IMR-90 (cell line): Measurements from ENCODE around the gene CCDC88C. TPM values are rescaled to one million over a fixed set of nuclear protein-coding genes. Genes with fewer than 3 reads are reported as not detected.

Source experiments
- ATAC-seq: fragments of 200-7000 bp; cut with Tn5 transposase; 2 replicates; pipeline ENCODE4 v1.9.1; 2020; ENCODE audit warnings: low read depth, mild to moderate bottlenecking, moderate library complexity
- BruUV-seq: library from RNA; stranded (reverse); fragments of 400-500 nt; replicated peaks from 2 replicates; lab custom pipeline; 2021; lab: Mats Ljungman, UMichigan
- CTCF ChIA-PET: fragments of 300-600 bp; formaldehyde crosslinking; extraction: SDS; loops from one replicate; lab custom pipeline; 2021; ENCODE audit warnings: antibody characterized with exemption; lab: Yijun Ruan, JAX
- POLR2A ChIA-PET: fragments of 300-600 bp; sonication (Branson Sonifier 250); formaldehyde crosslinking; loops from one replicate; lab custom pipeline; 2022; ENCODE audit warnings: antibody characterized with exemption; ENCODE audit not compliant: unreplicated experiment; lab: Charles Lee
- DNase-seq: peaks from one replicate; pipeline ENCODE4 v3.0.0; 2013
- H2AFZ ChIP-seq: replicated peaks from 2 replicates; pipeline ENCODE3; 2013; ENCODE audit warnings: low read length, mild to moderate bottlenecking; ENCODE audit not compliant: poor library complexity
- H2AK5ac ChIP-seq: 2 replicates; pipeline ENCODE4 v1.6.1; 2013; ENCODE audit warnings: low read depth, low read length, inconsistent platforms
- H2AK9ac ChIP-seq: replicated peaks from 2 replicates; pipeline ENCODE3; 2013; ENCODE audit warnings: mild to moderate bottlenecking, low read depth, low read length, moderate library complexity; ENCODE audit not compliant: poor library complexity
- H2BK120ac ChIP-seq: 2 replicates; pipeline ENCODE4 v1.6.1; 2013; ENCODE audit warnings: low read depth, low read length, inconsistent platforms
- H2BK15ac ChIP-seq: 3 replicates; pipeline ENCODE4 v1.6.1; 2013; ENCODE audit warnings: low read depth, low read length, inconsistent platforms
- H2BK20ac ChIP-seq: 2 replicates; pipeline ENCODE4 v1.6.1; 2013; ENCODE audit warnings: low read depth, mild to moderate bottlenecking, inconsistent platforms, low read length, moderate library complexity
- H2BK5ac ChIP-seq: 2 replicates; pipeline ENCODE4 v1.6.1; 2013; ENCODE audit warnings: mild to moderate bottlenecking, low read depth, low read length, inconsistent platforms; ENCODE audit not compliant: poor library complexity, severe bottlenecking
- H3K14ac ChIP-seq: replicated peaks from 2 replicates; pipeline ENCODE4 v1.6.1; 2013; ENCODE audit warnings: low read depth, low read length, inconsistent platforms
- H3K18ac ChIP-seq: 2 replicates; pipeline ENCODE4 v1.6.1; 2013; ENCODE audit warnings: low read depth, low read length, control low read depth
- H3K23ac ChIP-seq: 2 replicates; pipeline ENCODE4 v1.6.1; 2013; ENCODE audit warnings: low read depth, low read length, inconsistent platforms
- H3K27ac ChIP-seq: 2 replicates; pipeline ENCODE4 v1.5.1; 2013; ENCODE audit warnings: mild to moderate bottlenecking, control low read depth, low read length; ENCODE audit not compliant: insufficient read depth
- H3K27me3 ChIP-seq: 2 replicates; pipeline ENCODE4 v1.6.1; 2013; ENCODE audit warnings: low read length; ENCODE audit not compliant: control insufficient read depth, insufficient read depth
- H3K36me3 ChIP-seq: 2 replicates; pipeline ENCODE4 v1.6.1; 2013; ENCODE audit warnings: low read length, mixed read lengths; ENCODE audit not compliant: control insufficient read depth, insufficient read depth
- H3K4ac ChIP-seq: 2 replicates; pipeline ENCODE4 v1.6.1; 2013; ENCODE audit warnings: low read depth, low read length, inconsistent platforms
- H3K4me1 ChIP-seq: 2 replicates; pipeline ENCODE4 v1.6.1; 2013; ENCODE audit warnings: low read length, mixed read lengths; ENCODE audit not compliant: control insufficient read depth, insufficient read depth
- H3K4me2 ChIP-seq: 2 replicates; pipeline ENCODE4 v1.6.1; 2013; ENCODE audit warnings: low read depth, mild to moderate bottlenecking, control low read depth, low read length, moderate library complexity
- H3K4me3 ChIP-seq: 2 replicates; pipeline ENCODE4 v1.5.1; 2013; ENCODE audit warnings: low read depth, mild to moderate bottlenecking, control low read depth, low read length, moderate library complexity; ENCODE audit not compliant: insufficient read depth
- H3K56ac ChIP-seq: 2 replicates; pipeline ENCODE4 v1.6.1; 2013; ENCODE audit warnings: low read length, inconsistent platforms; ENCODE audit not compliant: insufficient read depth; ENCODE audit errors: extremely low read depth
- H3K79me1 ChIP-seq, 2 experiments: 2 replicates each; pipeline ENCODE4 v1.6.1; 2013; ENCODE audit warnings: low read length in 2 of 2, inconsistent platforms in 1 of 2, low read depth in 1 of 2
- H3K9ac ChIP-seq: 2 replicates; pipeline ENCODE4 v1.6.1; 2013; ENCODE audit warnings: low read depth, low read length, control low read depth
- H3K9me1 ChIP-seq: 2 replicates; pipeline ENCODE4 v1.6.1; 2013; ENCODE audit warnings: low read length, inconsistent platforms; ENCODE audit not compliant: insufficient read depth
- H3K9me3 ChIP-seq: 2 replicates; pipeline ENCODE4 v1.6.1; 2013; ENCODE audit warnings: low read length; ENCODE audit not compliant: control insufficient read depth, insufficient read depth
- H4K20me1 ChIP-seq: 2 replicates; pipeline ENCODE4 v1.6.1; 2013; ENCODE audit warnings: low read length, inconsistent platforms; ENCODE audit not compliant: insufficient read depth
- H4K5ac ChIP-seq: 2 replicates; pipeline ENCODE4 v1.6.1; 2013; ENCODE audit warnings: mild to moderate bottlenecking, low read depth, low read length, control low read depth
- H4K8ac ChIP-seq, 2 experiments: 2 replicates each; pipeline ENCODE4 v1.6.1; 2013; ENCODE audit warnings: low read depth in 2 of 2, low read length in 2 of 2, control low read depth in 1 of 2, inconsistent platforms in 1 of 2
- H4K91ac ChIP-seq: 2 replicates; pipeline ENCODE4 v1.6.1; 2013; ENCODE audit warnings: low read depth, low read length, inconsistent platforms; ENCODE audit not compliant: insufficient read depth
- BHLHE40 ChIP-seq: fragments of 150-350 bp; IDR thresholded peaks from 2 replicates; pipeline ENCODE4 v1.6.1; 2016; ENCODE audit warnings: mild to moderate bottlenecking, low read depth, low read length
- CEBPB ChIP-seq: IDR thresholded peaks from 2 replicates; pipeline ENCODE4 v1.6.1; 2012; ENCODE audit warnings: low read depth, low read length, improper control_type of control experiment
- CHD1 ChIP-seq: IDR thresholded peaks from 2 replicates; pipeline ENCODE4 v1.6.1; 2012; ENCODE audit warnings: low read depth, low read length, improper control_type of control experiment
- FOS ChIP-seq: fragments of 150-350 bp; IDR thresholded peaks from 2 replicates; pipeline ENCODE4 v1.6.1; 2016; ENCODE audit warnings: low read depth, low read length
- NFE2L2 ChIP-seq: fragments of 150-350 bp; IDR thresholded peaks from 2 replicates; pipeline ENCODE4 v1.6.1; 2016; ENCODE audit warnings: low read depth, mild to moderate bottlenecking, low read length
- POLR2A ChIP-seq: IDR thresholded peaks from 2 replicates; pipeline ENCODE4 v1.6.1; 2012; ENCODE audit warnings: mild to moderate bottlenecking, low read depth, low read length
- RCOR1 ChIP-seq: IDR thresholded peaks from 2 replicates; pipeline ENCODE4 v1.6.1; 2012; ENCODE audit warnings: mild to moderate bottlenecking, low read length, improper control_type of control experiment; ENCODE audit not compliant: insufficient replicate concordance
- SMC3 ChIP-seq: fragments of 150-350 bp; IDR thresholded peaks from 2 replicates; pipeline ENCODE4 v1.6.1; 2016; ENCODE audit warnings: low read depth, mild to moderate bottlenecking, antibody characterized with exemption, low read length, moderate library complexity
- WGBS, 2 experiments: methylation state at CpG; one replicate each; pipeline versions ENCODE4 v1.1.5 to v1.1.7; 2013; ENCODE audit warnings: missing lambda C conversion rate in 2 of 2; ENCODE audit not compliant: insufficient read length in 1 of 2; ENCODE audit errors: extremely low coverage in 2 of 2; 5-methylcytosine and 5-hydroxymethylcytosine counted together
- dilution Hi-C: fragments of 300-500 bp; cut with HindIII; formaldehyde crosslinking; loops from one replicate; pipeline ENCODE4 v1.14.3; 2018; ENCODE audit warnings: low sequenced_read_pairs; ENCODE audit not compliant: unreplicated experiment
- in situ Hi-C: fragments of 300-500 bp; cut with MboI; formaldehyde crosslinking; loops from 3 replicates; pipeline ENCODE4 v1.14.3; 2019; ENCODE audit warnings: low sequenced_read_pairs, inconsistent platforms, mixed read lengths
- intact Hi-C: fragments of 100-400 bp; cut with micrococcal nuclease; formaldehyde crosslinking; loops from 2 replicates; pipeline ENCODE4 v1.10.0; 2022
- polyA plus RNA-seq, 3 experiments: library from polyadenylated mRNA; depleted of rRNA; stranded (reverse); fragments of >200 nt; gene quantifications; 2 replicates each; pipeline ENCODE4 v1.2.3, GENCODE V29; 2012; ENCODE audit warnings: low replicate concordance in 1 of 3
- total RNA-seq: library from RNA; depleted of rRNA; stranded (reverse); fragments of >200 nt; gene quantifications from 2 replicates; pipeline ENCODE4 v1.2.3, GENCODE V29; 2012
- TF ChIP-seq, protein P1 (sequence below): conservative IDR thresholded peaks from 2 replicates; pipeline ENCODE4 v1.5.1; 2012; ENCODE audit warnings: mild to moderate bottlenecking, low read depth, low read length, improper control_type of control experiment
- TF ChIP-seq, protein P2 (sequence below): fragments of 150-350 bp; IDR thresholded peaks from 2 replicates; pipeline ENCODE4 v1.6.1; 2016; ENCODE audit warnings: low read depth, mild to moderate bottlenecking, low read length, moderate library complexity, borderline replicate concordance
- TF ChIP-seq, protein P3 (sequence below): fragments of 150-350 bp; IDR thresholded peaks from 2 replicates; pipeline ENCODE4 v1.6.1; 2017; ENCODE audit warnings: mild to moderate bottlenecking, antibody characterized with exemption, low read length, low read depth

CCDC88C gene
- total and polyA plus RNA-seq, 2 of the 4 experiments (the other 2 are of a cell fraction) = 0.17 to 0.18 TPM

DNA sequence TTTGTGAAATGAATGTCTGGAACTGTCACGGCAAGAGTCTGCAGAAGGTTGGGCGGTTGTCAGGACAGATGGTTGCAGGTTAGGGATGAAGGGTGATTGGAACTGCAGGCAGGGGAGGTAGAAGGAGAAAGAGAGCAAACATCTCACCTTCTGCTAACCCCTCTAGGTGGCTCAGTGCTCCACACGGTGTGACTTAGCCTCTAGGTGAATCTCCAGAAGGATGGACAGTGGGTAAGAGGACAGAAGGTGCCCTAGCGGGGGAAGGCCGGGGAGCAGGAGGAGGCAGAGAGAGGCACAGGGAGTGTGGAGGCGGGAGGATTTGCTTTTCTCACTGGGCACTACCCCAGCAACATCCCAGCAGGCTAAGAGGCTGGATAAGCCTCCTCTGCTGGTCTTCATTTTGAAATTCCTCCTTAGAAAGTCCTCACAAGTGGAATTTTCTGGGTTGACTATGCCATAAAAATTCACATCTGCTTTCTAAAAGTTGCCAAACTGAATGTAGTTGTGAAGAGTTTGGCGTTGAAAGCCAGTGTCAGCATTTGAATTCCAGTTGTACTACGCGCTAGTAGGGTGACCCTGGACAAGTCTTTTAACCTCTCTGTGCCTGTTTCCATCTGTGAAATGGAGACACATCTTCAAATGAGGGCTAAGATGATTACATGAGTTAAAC, 162.5 kb downstream of the CCDC88C start:
- no peak overlapping the region for H3K9ac ChIP-seq
- no peak overlapping the region for H3K23ac ChIP-seq
- peaks cover 23% of the 10 kb centered on the region; the same call in 1 of the 2 replicates for H3K27me3 ChIP-seq
- no peak overlapping the region for H4K5ac ChIP-seq
- H2BK15ac ChIP-seq = no peak overlapping the region
- no peaks in the 10 kb centered on the region for H4K20me1 ChIP-seq
- H2AFZ ChIP-seq = peak overlapping the region; percentile 33
- in situ Hi-C loops = no loop called here
- H3K18ac ChIP-seq = no peak overlapping the region
- DNase-seq (no peak), ATAC-seq (no peak)
- CTCF ChIA-PET = no interaction called here
- H2BK5ac ChIP-seq = no peak overlapping the region
- intact Hi-C loops = no loop called here
- H3K27ac ChIP-seq = no peak overlapping the region
- H3K56ac ChIP-seq = no peak overlapping the region
- no peak overlapping the region for H3K4ac ChIP-seq
- H2AK5ac ChIP-seq = no peak overlapping the region
- no peak overlapping the region for H3K4me3 ChIP-seq
- TF ChIP-seq, protein P1, sequence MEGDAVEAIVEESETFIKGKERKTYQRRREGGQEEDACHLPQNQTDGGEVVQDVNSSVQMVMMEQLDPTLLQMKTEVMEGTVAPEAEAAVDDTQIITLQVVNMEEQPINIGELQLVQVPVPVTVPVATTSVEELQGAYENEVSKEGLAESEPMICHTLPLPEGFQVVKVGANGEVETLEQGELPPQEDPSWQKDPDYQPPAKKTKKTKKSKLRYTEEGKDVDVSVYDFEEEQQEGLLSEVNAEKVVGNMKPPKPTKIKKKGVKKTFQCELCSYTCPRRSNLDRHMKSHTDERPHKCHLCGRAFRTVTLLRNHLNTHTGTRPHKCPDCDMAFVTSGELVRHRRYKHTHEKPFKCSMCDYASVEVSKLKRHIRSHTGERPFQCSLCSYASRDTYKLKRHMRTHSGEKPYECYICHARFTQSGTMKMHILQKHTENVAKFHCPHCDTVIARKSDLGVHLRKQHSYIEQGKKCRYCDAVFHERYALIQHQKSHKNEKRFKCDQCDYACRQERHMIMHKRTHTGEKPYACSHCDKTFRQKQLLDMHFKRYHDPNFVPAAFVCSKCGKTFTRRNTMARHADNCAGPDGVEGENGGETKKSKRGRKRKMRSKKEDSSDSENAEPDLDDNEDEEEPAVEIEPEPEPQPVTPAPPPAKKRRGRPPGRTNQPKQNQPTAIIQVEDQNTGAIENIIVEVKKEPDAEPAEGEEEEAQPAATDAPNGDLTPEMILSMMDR = no peak
- no peak for TF ChIP-seq POLR2A
- TF ChIP-seq NFE2L2 = no peak
- no peak for TF ChIP-seq CHD1
- TF ChIP-seq SMC3 = no peak
- TF ChIP-seq, protein P2, sequence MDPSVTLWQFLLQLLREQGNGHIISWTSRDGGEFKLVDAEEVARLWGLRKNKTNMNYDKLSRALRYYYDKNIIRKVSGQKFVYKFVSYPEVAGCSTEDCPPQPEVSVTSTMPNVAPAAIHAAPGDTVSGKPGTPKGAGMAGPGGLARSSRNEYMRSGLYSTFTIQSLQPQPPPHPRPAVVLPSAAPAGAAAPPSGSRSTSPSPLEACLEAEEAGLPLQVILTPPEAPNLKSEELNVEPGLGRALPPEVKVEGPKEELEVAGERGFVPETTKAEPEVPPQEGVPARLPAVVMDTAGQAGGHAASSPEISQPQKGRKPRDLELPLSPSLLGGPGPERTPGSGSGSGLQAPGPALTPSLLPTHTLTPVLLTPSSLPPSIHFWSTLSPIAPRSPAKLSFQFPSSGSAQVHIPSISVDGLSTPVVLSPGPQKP = no peak
- no peak for TF ChIP-seq FOS
- no peak for TF ChIP-seq BHLHE40
- TF ChIP-seq RCOR1 = no peak
- TF ChIP-seq, protein P3, sequence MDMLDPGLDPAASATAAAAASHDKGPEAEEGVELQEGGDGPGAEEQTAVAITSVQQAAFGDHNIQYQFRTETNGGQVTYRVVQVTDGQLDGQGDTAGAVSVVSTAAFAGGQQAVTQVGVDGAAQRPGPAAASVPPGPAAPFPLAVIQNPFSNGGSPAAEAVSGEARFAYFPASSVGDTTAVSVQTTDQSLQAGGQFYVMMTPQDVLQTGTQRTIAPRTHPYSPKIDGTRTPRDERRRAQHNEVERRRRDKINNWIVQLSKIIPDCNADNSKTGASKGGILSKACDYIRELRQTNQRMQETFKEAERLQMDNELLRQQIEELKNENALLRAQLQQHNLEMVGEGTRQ = no peak
- no peak for TF ChIP-seq CEBPB
- H3K79me1 ChIP-seq = no peaks in the 10 kb centered on the region
- peaks cover 2% of the 10 kb centered on the region; the same call in 1 of the 2 replicates for H3K4me1 ChIP-seq
- no CpG with 5 or more reads among the region's 9 CpGs for WGBS, 2 experiments
- no peaks in the 10 kb centered on the region for H3K36me3 ChIP-seq
- H2BK20ac ChIP-seq = no peak overlapping the region
- no peak overlapping the region for H2BK120ac ChIP-seq
- no peak overlapping the region for H3K14ac ChIP-seq
- no peaks in the 10 kb centered on the region for H3K9me3 ChIP-seq
- no peak overlapping the region for H3K4me2 ChIP-seq
- no peak overlapping the region for H4K8ac ChIP-seq
- dilution Hi-C loops = no loop called here
- no peak overlapping the region for H2AK9ac ChIP-seq
- no TSS peak for BruUV-seq
- no peak overlapping the region for H4K91ac ChIP-seq
- no peaks in the 10 kb centered on the region for H3K9me1 ChIP-seq
- POLR2A ChIA-PET = no interaction called here
